Measurements from ENCODE around the gene SEZ6. TPM values are rescaled to one million over a fixed set of nuclear protein-coding genes. Genes with fewer than 3 reads are reported as not detected.

SEZ6 gene
- total and polyA plus RNA-seq, 2 donors (not counting 1 experiment from before 2014, with no cell fraction given), result not detected

GRCh38 chr17:28951428-28951990, 54.3 kb downstream of the SEZ6 start, which contains the start of gene PHF12:
TSS of gene PHF12 (minus strand) at chr17:28951518. CDS start at chr17:28950960, 558 bp downstream.
- Histone ChIP-seq H3K4me3 (ENCODE audit: control extremely low read depth in 1 of 5, extremely low read depth in 1 of 5, insufficient read depth in 1 of 5, low read depth in 2 of 5, low read length in 4 of 5) (peak within 1 kb of the TSS; percentile 84 to 99 (median 92)), H3K79me2 (ENCODE audit: control insufficient read depth, insufficient read depth, low read length) (peaks cover 52% of the 10 kb centered on the region), H3K4me2 (replicated peaks; ENCODE audit: low read depth, low read length, poor library complexity, severe bottlenecking) (peak within 1 kb of the TSS; percentile 92), H3K27me3 (replicated peaks in 1 of 4; ENCODE audit: control extremely low read depth in 1 of 4, control insufficient read depth in 3 of 4, insufficient read depth in 4 of 4, low read length in 3 of 4) (no peaks in the 10 kb centered on the region), H3K27ac (ENCODE audit: low read length in 2 of 2) (peak within 1 kb of the TSS; percentile 97 to 98), H4K20me1 (ENCODE audit: control insufficient read depth, insufficient read depth, low read length, poor library complexity, severe bottlenecking) (peaks cover 22% of the 10 kb centered on the region), H3K4me1 (ENCODE audit: control insufficient read depth in 2 of 2, insufficient read depth in 2 of 2, low read length in 2 of 2) (peaks cover 27 to 33% of the 10 kb centered on the region in 2 donors), H3K9me3 (ENCODE audit: control extremely low read depth in 1 of 3, control insufficient read depth in 2 of 3, insufficient read depth in 1 of 3, low read length in 2 of 3) (no peaks in the 10 kb centered on the region), H2AFZ (ENCODE audit: insufficient read depth, low read depth, low read length, poor library complexity, severe bottlenecking) (peak within 1 kb of the TSS; percentile 95), H3K36me3 (replicated peaks in 1 of 2; ENCODE audit: control extremely low read depth in 1 of 2, control insufficient read depth in 1 of 2, extremely low read depth in 1 of 2, insufficient read depth in 2 of 2, low read length in 1 of 2) (no peaks in the 10 kb centered on the region), H3K9ac (ENCODE audit: low read length) (peak within 1 kb of the TSS; percentile 82)
- POLR2A ChIA-PET, result interaction anchor here (0.6 to 4.4 kb wide), 12 partner anchors 109 to 616 kb away, joined by 3 to 27 read pairs (median 6); partner anchors contain the start of genes FAM222B, IFT20, NEK8 and NUFIP2
- CTCF ChIA-PET, result interaction anchor here (0.6 to 4.6 kb wide), 11 partner anchors 13 to 308 kb away, joined by 3 to 58 read pairs (median 4); partner anchors contain the start of genes FLOT2, NEK8, RPL23A and TLCD1
- Mint-ChIP-seq H3K27me3 (no peaks in the 10 kb centered on the region), H3K4me3 (peak within 1 kb of the TSS; percentile 95), H3K9me3 (ENCODE audit: insufficient read depth) (no peaks in the 10 kb centered on the region), H3K4me1 (peaks cover 23% of the 10 kb centered on the region), H3K27ac (peak within 1 kb of the TSS; percentile 92)
- peak; percentile 56 for ATAC-seq (ENCODE audit: low read depth)
- DNase-seq, result peak; percentile 100
- no peak for TF ChIP-seq EZH2 (IDR thresholded peaks at IDR 0.05; ENCODE audit: borderline replicate concordance, insufficient read depth, low read depth, low read length, poor library complexity, severe bottlenecking)
- TF ChIP-seq, protein P1, sequence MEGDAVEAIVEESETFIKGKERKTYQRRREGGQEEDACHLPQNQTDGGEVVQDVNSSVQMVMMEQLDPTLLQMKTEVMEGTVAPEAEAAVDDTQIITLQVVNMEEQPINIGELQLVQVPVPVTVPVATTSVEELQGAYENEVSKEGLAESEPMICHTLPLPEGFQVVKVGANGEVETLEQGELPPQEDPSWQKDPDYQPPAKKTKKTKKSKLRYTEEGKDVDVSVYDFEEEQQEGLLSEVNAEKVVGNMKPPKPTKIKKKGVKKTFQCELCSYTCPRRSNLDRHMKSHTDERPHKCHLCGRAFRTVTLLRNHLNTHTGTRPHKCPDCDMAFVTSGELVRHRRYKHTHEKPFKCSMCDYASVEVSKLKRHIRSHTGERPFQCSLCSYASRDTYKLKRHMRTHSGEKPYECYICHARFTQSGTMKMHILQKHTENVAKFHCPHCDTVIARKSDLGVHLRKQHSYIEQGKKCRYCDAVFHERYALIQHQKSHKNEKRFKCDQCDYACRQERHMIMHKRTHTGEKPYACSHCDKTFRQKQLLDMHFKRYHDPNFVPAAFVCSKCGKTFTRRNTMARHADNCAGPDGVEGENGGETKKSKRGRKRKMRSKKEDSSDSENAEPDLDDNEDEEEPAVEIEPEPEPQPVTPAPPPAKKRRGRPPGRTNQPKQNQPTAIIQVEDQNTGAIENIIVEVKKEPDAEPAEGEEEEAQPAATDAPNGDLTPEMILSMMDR (IDR thresholded peaks at IDR 0.05), result no peak
- under 1% methylated on average over 44 of the region's 51 CpGs for WGBS (ENCODE audit: insufficient coverage)
- intact Hi-C loops (cut with micrococcal nuclease), result loop anchor here (1.0 to 10.0 kb wide), 5 partner anchors 49 to 613 kb away; partner anchors contain the start of genes ABHD15, FAM222B, NEK8 and POLDIP2
